ENCODE results near the gene SIPA1L3.

SIPA1L3 gene

DNA sequence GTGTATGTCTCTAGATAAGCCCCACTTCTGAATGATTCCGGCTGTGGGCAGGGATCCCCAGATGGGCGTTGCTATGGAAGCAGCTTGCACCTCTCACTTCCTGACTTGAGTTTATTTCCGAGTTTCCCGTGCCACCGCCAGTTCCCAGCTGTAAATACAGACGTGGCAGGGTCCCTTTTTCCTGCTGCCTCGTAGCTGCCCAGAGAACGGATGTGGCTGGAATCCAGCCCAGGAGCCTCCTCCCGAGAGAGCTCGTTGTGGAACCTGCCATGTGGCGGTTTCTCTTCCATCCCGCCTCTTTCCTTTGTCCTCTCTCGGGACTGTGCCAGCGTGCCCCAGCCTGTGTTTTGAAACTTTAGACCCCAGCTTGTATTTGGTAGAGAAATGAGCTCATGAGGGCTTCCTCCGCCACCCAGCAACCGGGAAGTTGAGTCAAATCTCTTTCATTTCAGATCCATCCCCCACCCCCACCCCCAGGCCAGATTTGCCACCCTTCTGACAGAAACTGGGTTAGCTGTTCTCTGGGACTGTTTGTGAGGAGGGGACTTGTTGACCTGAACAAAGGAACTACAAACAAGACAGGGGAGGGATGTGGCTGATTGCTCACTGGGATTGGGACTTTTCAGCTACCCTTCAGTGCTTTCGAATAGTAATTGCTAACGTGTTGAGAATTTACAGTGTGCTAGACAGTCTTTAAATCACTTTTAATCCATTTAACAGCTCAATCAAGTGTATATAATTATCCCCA, 96.6 kb downstream of the SIPA1L3 start:
- DNase-seq = no peak

DNA sequence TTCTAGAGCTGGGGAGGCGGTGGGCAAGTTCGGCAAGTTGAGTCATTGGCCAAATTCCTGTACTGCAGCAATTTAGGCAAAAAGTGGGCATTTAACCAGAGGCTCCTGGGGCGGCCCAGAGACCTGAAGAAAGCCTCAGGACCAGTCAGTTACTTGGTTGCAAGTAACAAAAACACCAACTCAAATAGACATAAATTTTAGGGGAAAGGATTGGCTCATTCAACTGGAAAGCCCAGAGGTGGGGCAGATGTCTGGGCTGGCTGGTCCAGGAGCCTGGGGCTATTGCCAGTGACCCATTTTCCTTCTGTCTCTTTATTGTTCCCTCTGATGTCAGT, 97.1 kb downstream of the SIPA1L3 start:
- DNase-seq = no peak

- DNase-seq = no peak
Observed at GRCh38 chr19:38004521-38005223, 97.7 kb downstream of the SIPA1L3 start.

DNA sequence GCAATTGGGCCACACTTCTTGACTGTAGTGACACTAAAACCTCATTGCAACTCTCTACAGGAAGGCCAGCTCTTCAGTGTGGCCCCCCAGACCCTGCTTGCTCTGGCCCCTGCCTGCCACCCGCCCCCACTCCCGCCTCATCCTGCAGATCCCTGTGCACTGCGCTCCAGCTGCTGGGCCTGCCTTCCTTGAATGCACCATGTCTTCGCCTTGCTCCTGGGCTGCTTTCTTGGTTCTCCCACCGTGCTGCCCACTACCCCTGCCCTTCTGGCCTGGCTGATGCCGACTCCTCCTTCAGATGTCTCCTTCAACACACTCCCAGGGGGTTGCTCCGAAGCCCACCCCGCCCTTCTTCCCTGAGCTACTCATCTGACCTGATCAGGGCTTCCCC, 98.2 kb downstream of the SIPA1L3 start:
- no peak for DNase-seq

DNA sequence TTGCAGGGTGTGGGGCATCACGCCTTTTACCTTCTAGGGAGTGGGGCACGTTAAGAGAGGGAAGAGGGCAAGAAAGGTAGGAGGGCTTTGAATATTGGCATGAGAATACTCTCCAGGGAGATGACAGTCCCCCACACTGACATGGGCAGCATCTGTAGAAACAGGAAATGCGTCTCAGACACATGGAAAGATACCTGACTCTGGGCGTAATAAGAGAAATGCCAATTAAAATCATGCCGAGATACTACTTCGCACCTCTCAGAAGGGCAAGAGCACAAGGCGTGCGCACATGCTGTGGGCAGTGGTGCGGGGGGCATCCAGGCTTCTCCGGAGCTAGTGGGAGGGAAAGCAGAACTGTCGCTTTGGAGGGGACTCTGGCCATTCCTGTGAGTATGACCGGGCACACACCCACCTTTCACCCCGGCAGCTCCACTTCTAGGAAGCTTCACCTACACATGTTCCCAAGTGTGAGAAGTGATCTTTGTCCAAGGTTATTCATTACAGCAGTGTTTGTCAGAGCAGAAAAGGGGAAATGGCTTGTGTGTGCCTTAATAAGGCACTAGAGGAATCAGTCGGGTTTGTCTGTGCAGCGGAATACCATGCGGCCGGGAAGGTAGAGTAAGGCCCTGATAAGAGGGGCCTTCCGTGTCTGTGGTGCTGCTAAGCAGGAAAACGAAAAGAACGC, 99.5 kb downstream of the SIPA1L3 start:
- no peak for DNase-seq

- DNase-seq = no peak
Observed at GRCh38 chr19:38009650-38010242, 102.7 kb downstream of the SIPA1L3 start.

- DNase-seq = no peak
Observed at GRCh38 chr19:38011426-38011825, 104.4 kb downstream of the SIPA1L3 start.

DNA sequence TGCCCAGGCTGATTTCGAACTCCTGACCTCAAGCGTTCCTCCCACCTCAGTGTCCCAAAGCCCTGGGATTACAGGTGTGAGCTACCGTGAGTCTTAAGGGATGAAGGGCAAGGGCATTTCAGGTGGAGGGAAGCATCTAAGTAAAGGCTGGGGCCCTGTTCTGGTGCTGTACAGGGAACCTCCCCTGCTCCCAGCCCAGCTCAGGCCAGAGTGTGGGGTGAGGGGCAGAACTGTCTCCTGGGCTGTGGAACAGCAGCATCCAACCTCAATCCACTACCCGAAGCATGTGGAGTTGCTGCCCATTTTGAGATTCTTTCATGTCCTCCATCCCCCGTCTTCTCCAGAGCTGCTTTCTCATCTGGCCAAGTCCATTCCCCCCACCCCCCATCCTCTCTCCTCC, 105.3 kb downstream of the SIPA1L3 start:
- no peak for DNase-seq

DNA sequence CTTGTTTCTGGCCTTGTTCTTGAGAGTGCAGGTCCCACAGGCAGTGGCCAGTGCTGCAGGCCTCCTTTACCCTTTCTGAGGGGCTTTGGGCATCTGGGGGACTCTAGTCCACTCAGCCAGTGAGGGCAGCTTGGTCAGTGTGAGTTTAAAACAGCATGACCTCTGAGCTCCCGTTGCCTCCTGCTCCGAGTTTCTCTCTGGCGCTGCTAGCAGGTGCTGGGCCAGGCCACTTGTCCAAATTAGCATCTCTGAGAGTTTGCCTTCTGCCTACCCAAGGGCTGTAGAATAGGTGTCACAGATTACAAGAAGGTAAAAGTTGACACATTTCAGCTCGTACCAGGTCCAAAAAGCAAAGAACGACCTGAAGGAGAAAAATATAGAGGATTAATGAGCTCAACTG, 105.9 kb downstream of the SIPA1L3 start:
- DNase-seq = no peak

GRCh38 chr19:38013913-38014580, 107.0 kb downstream of the SIPA1L3 start:
- no peak for DNase-seq

- no peak for DNase-seq
Observed at GRCh38 chr19:38015216-38015615, 108.2 kb downstream of the SIPA1L3 start.

GRCh38 chr19:38015761-38016160, 108.8 kb downstream of the SIPA1L3 start:
- DNase-seq = no peak

- no peak for DNase-seq
Observed at GRCh38 chr19:38017401-38018151, 110.6 kb downstream of the SIPA1L3 start.

DNA sequence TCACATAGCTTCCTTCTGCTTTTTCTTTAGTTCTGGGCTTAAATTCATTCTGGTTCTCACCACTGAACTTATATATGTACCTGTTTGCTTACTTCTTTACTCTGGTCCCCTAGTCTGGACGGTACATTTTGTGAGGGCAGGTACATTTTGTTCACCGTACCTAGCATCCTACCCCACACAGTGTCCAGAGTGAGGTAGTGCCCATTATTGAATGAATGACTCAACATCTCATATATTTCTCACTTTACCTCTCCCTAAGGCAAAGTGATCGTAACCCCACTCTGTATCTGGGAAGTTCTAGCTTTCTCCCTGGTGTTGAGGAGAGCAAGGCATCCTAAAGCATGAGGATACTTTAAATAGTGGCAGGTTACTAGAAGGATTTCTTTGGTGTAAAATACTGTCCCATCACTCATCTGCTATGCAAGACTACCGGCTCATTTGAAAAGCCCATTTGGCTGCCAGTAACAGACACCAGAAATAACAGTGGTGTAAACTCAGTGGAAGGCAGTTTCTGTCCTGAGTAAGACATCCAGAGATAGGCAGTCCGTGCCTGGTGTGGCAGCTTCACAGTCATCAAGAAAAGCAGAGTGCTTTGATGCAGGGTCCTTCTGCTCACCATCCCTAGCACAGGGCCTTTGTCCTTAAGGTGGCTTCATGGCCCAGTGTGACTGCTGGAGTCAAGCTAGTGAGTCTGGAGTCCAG, 111.8 kb downstream of the SIPA1L3 start:
- no peak for DNase-seq

GRCh38 chr19:38019396-38019724, 112.4 kb downstream of the SIPA1L3 start:
- no peak for DNase-seq

GRCh38 chr19:38020311-38020710, 113.3 kb downstream of the SIPA1L3 start:
- DNase-seq = no peak

DNA sequence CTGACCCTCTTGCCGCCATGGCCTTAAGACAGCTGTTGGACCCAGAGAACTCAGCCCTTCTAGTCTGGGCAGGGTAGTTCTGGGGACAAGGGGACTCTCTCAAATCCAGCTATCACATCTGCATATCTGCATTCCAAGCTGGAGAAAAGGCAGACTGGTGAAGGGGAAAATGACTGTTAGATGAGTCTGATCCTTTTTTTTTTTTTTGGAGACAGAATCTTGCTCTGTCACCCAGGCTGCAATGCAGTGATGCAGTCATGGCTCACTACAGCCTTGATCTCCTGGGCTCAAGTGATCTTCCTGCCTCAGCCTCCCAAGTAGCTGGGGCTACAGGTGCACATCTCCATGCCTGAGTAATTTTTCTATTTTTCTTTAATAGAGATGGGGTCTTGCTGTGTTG, 114.3 kb downstream of the SIPA1L3 start:
- DNase-seq = no peak

DNA sequence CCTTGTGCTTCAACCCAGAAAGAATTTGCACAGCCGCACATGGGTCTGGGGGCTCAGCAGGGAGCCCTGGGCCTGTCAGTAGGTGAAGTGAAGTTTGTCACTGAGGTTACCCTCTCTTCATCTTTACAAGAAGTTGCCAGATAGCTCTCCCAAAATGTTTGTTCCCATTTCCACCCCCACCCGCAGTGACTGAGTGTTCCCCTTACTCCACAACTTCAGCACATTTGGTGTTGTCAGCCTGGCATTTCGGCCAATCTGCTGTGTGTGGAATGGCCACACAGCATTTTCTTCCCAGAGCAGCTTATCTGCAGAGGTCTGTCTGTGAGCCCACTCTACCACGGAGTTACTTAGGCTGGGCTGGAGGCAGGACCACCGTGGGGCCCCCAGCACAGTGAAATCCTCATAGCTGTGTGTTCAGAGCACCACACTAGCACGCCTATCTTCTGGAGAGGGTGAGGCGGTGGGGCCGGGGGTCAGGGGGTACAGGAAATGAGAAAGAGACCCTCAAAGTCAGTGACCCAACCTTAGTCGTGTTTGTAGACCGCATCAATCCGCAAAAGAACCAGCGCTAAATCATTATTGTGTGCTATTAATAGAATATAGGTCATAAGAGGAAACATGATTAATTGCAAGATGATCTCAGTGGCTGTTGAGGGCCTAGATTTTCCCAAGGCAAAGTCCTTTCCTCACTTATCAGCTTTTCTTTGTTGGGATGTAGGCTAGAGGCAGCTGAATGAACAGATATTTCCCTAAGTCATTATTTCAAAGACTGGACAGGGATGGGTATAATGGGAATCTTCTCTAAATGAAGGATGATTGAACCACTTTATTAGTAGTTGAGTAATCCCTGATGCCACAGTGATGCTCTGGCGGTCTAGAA, 116.0 kb downstream of the SIPA1L3 start:
- DNase-seq = no peak

- no peak for DNase-seq
Observed at GRCh38 chr19:38023671-38024541, 116.9 kb downstream of the SIPA1L3 start.

All from activated CD4-positive, alpha-beta T cell treated with anti-CD3 and anti-CD28 coated beads, Interleukin-2, amount 50 U/mL, for 4 hours (primary cell).